Skeletal muscle satellite cell (primary cell): ENCODE measurements around the gene RSRC1.

ENCODE experiments used
- H3K27me3 ChIP-seq: 2 replicates; pipeline ENCODE4 v1.7.0; 2013; ENCODE audit warnings: low read length; ENCODE audit not compliant: control insufficient read depth, insufficient read depth
- H3K36me3 ChIP-seq: 2 replicates; pipeline ENCODE4 v1.7.0; 2013; ENCODE audit warnings: mild to moderate bottlenecking, control low read depth, low read length; ENCODE audit not compliant: insufficient read depth
- H3K4me1 ChIP-seq: 2 replicates; pipeline ENCODE4 v1.7.0; 2013; ENCODE audit warnings: low read length; ENCODE audit not compliant: control insufficient read depth, insufficient read depth
- H3K4me2 ChIP-seq: 2 replicates; pipeline ENCODE4 v1.7.0; 2013; ENCODE audit warnings: mild to moderate bottlenecking, low read length
- H3K4me3 ChIP-seq: 2 replicates; pipeline ENCODE4 v1.7.0; 2013; ENCODE audit warnings: low read length
- H3K9ac ChIP-seq: 2 replicates; pipeline ENCODE4 v1.7.0; 2013; ENCODE audit warnings: mild to moderate bottlenecking, low read depth, low read length, moderate library complexity
- H3K9me3 ChIP-seq: replicated peaks from 2 replicates; pipeline ENCODE4 v1.7.0; 2013; ENCODE audit warnings: mild to moderate bottlenecking, control low read depth, low read length

RSRC1 gene

GRCh38 chr3:158590223-158590622 lies 480.3 kb downstream of the RSRC1 start:
- no peaks in the 10 kb centered on the region for H3K27me3 ChIP-seq
- no peak overlapping the region for H3K4me2 ChIP-seq
- H3K4me1 ChIP-seq: no peaks in the 10 kb centered on the region
- no peak overlapping the region for H3K4me3 ChIP-seq
- H3K9me3 ChIP-seq: no peaks in the 10 kb centered on the region
- no peak overlapping the region for H3K9ac ChIP-seq
- no peaks in the 10 kb centered on the region for H3K36me3 ChIP-seq
